ENCODE results near the gene NAA16.

NAA16 gene

GRCh38 chr13:41302743-41303142 is 8.3 kb upstream of the NAA16 start:
- H3K4me3 ChIP-seq (replicated peaks; ENCODE audit: low read depth, low read length): no peak overlapping the region
- no peak for DNase-seq (ENCODE audit: extremely low read depth, low read depth)
- TF ChIP-seq CTCF (IDR thresholded peaks at IDR 0.05; ENCODE audit: low read depth, low read length, missing control alignments): no peak

GRCh38 chr13:41304551-41304950 is 6.5 kb upstream of the NAA16 start:
- no peak overlapping the region for H3K4me3 ChIP-seq (replicated peaks; ENCODE audit: low read depth, low read length)
- TF ChIP-seq CTCF (IDR thresholded peaks at IDR 0.05; ENCODE audit: low read depth, low read length, missing control alignments): no peak
- no peak for DNase-seq (ENCODE audit: extremely low read depth, low read depth)

- no peak for TF ChIP-seq CTCF (IDR thresholded peaks at IDR 0.05; ENCODE audit: low read depth, low read length, missing control alignments)
- no peak overlapping the region for H3K4me3 ChIP-seq (replicated peaks; ENCODE audit: low read depth, low read length)
- no peak for DNase-seq (ENCODE audit: extremely low read depth, low read depth)
Observed at GRCh38 chr13:41306271-41307145, 4.6 kb upstream of the NAA16 start.

- TF ChIP-seq CTCF (IDR thresholded peaks at IDR 0.05; ENCODE audit: low read depth, low read length, missing control alignments): no peak
- DNase-seq (ENCODE audit: extremely low read depth, low read depth): no peak
- no peak overlapping the region for H3K4me3 ChIP-seq (replicated peaks; ENCODE audit: low read depth, low read length)
Observed at GRCh38 chr13:41307884-41308640, 3.0 kb upstream of the NAA16 start.

- no peak for TF ChIP-seq CTCF (IDR thresholded peaks at IDR 0.05; ENCODE audit: low read depth, low read length, missing control alignments)
- H3K4me3 ChIP-seq (replicated peaks; ENCODE audit: low read depth, low read length): peak overlapping the region; percentile 94
- DNase-seq (ENCODE audit: extremely low read depth, low read depth): no peak
Observed at GRCh38 chr13:41311406-41312175, 524 bp downstream of the NAA16 start.

GRCh38 chr13:41312176-41312500 is 1.1 kb downstream of the NAA16 start:
- TF ChIP-seq CTCF (IDR thresholded peaks at IDR 0.05; ENCODE audit: low read depth, low read length, missing control alignments): no peak
- peak overlapping the region; percentile 94 for H3K4me3 ChIP-seq (replicated peaks; ENCODE audit: low read depth, low read length)
- DNase-seq (ENCODE audit: extremely low read depth, low read depth): no peak
